ENCODE measurements around the gene ADGRB3.

ADGRB3 gene

GRCh38 chr6:68868646-68869045 is 233.6 kb downstream of the ADGRB3 start:
- H3K4me3 ChIP-seq (ENCODE audit: low read depth, low read length) = no peak overlapping the region
- H2AFZ ChIP-seq = no peak overlapping the region

GRCh38 chr6:68873236-68873635 is 238.2 kb downstream of the ADGRB3 start:
- H3K79me2 ChIP-seq = no peaks in the 10 kb centered on the region
- no peaks in the 10 kb centered on the region for H3K4me1 ChIP-seq
- no peak overlapping the region for H3K9ac ChIP-seq
- no peaks in the 10 kb centered on the region for H3K9me3 ChIP-seq (ENCODE audit: control insufficient read depth, low read length)
- no peak overlapping the region for H3K27ac ChIP-seq
- H3K36me3 ChIP-seq (ENCODE audit: control insufficient read depth, insufficient read depth, low read length) = no peaks in the 10 kb centered on the region
- TF ChIP-seq CTCF (IDR thresholded peaks at IDR 0.05) = no peak
- H3K4me3 ChIP-seq (ENCODE audit: low read depth, low read length) = no peak overlapping the region
- H2AFZ ChIP-seq = no peak overlapping the region
- H3K4me2 ChIP-seq (ENCODE audit: low read length) = no peak overlapping the region
- no peaks in the 10 kb centered on the region for H3K27me3 ChIP-seq (ENCODE audit: control insufficient read depth, insufficient read depth, low read length)

More at GRCh38 chr6:68868646-68869045, 233.6 kb downstream of the ADGRB3 start:
- no peaks in the 10 kb centered on the region for H3K27me3 ChIP-seq (ENCODE audit: control insufficient read depth, insufficient read depth, low read length)
- H3K27ac ChIP-seq = no peak overlapping the region
- H3K36me3 ChIP-seq (ENCODE audit: control insufficient read depth, insufficient read depth, low read length) = no peaks in the 10 kb centered on the region
- H3K9me3 ChIP-seq (ENCODE audit: control insufficient read depth, low read length) = no peaks in the 10 kb centered on the region
- no peaks in the 10 kb centered on the region for H3K4me1 ChIP-seq
- H3K4me2 ChIP-seq (ENCODE audit: low read length) = no peak overlapping the region
- H3K79me2 ChIP-seq = no peaks in the 10 kb centered on the region
- no peak for TF ChIP-seq CTCF (IDR thresholded peaks at IDR 0.05)
- no peak overlapping the region for H3K9ac ChIP-seq

GRCh38 chr6:68874747-68875146 is 239.7 kb downstream of the ADGRB3 start:
- Histone ChIP-seq H3K79me2 (no peaks in the 10 kb centered on the region), H3K36me3 (ENCODE audit: control insufficient read depth, insufficient read depth, low read length) (no peaks in the 10 kb centered on the region), H3K27me3 (ENCODE audit: control insufficient read depth, insufficient read depth, low read length) (no peaks in the 10 kb centered on the region), H3K4me1 (no peaks in the 10 kb centered on the region), H3K27ac (no peak overlapping the region), H3K9ac (no peak overlapping the region), H3K4me3 (ENCODE audit: low read depth, low read length) (no peak overlapping the region), H2AFZ (no peak overlapping the region), H3K4me2 (ENCODE audit: low read length) (no peak overlapping the region), H3K9me3 (ENCODE audit: control insufficient read depth, low read length) (no peaks in the 10 kb centered on the region)
- no peak for TF ChIP-seq CTCF (IDR thresholded peaks at IDR 0.05)

GRCh38 chr6:68875403-68875802 is 240.3 kb downstream of the ADGRB3 start:
- Histone ChIP-seq H3K9ac (no peak overlapping the region), H3K27me3 (ENCODE audit: control insufficient read depth, insufficient read depth, low read length) (no peaks in the 10 kb centered on the region), H3K9me3 (ENCODE audit: control insufficient read depth, low read length) (no peaks in the 10 kb centered on the region), H3K4me3 (ENCODE audit: low read depth, low read length) (no peak overlapping the region), H3K79me2 (no peaks in the 10 kb centered on the region), H3K4me1 (no peaks in the 10 kb centered on the region), H2AFZ (no peak overlapping the region), H3K4me2 (ENCODE audit: low read length) (no peak overlapping the region), H3K27ac (no peak overlapping the region), H3K36me3 (ENCODE audit: control insufficient read depth, insufficient read depth, low read length) (no peaks in the 10 kb centered on the region)
- no peak for TF ChIP-seq CTCF (IDR thresholded peaks at IDR 0.05)

GRCh38 chr6:68876792-68877493 is 241.9 kb downstream of the ADGRB3 start:
- H3K9me3 ChIP-seq (ENCODE audit: control insufficient read depth, low read length) = no peaks in the 10 kb centered on the region
- no peak overlapping the region for H3K4me2 ChIP-seq (ENCODE audit: low read length)
- no peak overlapping the region for H2AFZ ChIP-seq
- no peaks in the 10 kb centered on the region for H3K4me1 ChIP-seq
- H3K27ac ChIP-seq = no peak overlapping the region
- no peak overlapping the region for H3K9ac ChIP-seq
- no peaks in the 10 kb centered on the region for H3K79me2 ChIP-seq
- H3K36me3 ChIP-seq (ENCODE audit: control insufficient read depth, insufficient read depth, low read length) = no peaks in the 10 kb centered on the region
- H3K4me3 ChIP-seq (ENCODE audit: low read depth, low read length) = no peak overlapping the region
- no peak for TF ChIP-seq CTCF (IDR thresholded peaks at IDR 0.05)
- H3K27me3 ChIP-seq (ENCODE audit: control insufficient read depth, insufficient read depth, low read length) = no peaks in the 10 kb centered on the region
